ENCODE measurements around the gene USP44. TPM values are rescaled to one million over a fixed set of nuclear protein-coding genes. Genes with fewer than 3 reads are reported as not detected.

The USP44 gene
- total and polyA plus RNA-seq, 2 of the 4 experiments (the other 2 are of a cell fraction), result 13.0 to 33.5 TPM

- TF ChIP-seq MAZ (IDR thresholded peaks at IDR 0.05; ENCODE audit: borderline replicate concordance, low read depth, low read length) (peak; percentile 85; the same call in 1 of the 2 replicates), FOS (IDR thresholded peaks at IDR 0.05; ENCODE audit: low read depth, low read length) (0 out of 2 replicates have a peak, but pooled peaks have one; percentile 1)
Observed at GRCh38 chr12:95548539-95549391, 2.5 kb downstream of the USP44 start (continued).

GRCh38 chr12:95548056-95548538, 3.2 kb downstream of the USP44 start:
- peak; percentile 36 for ATAC-seq (ENCODE audit: low read depth)
- TF ChIP-seq NFE2L2 (IDR thresholded peaks at IDR 0.05; ENCODE audit: low read depth, low read length), result no peak
- TF ChIP-seq RAD21 (IDR thresholded peaks at IDR 0.05; ENCODE audit: low read length), result no peak
- TF ChIP-seq CTCF (conservative IDR thresholded peaks at IDR 0.05; ENCODE audit: low read depth, low read length), result no peak
- TF ChIP-seq MAZ (IDR thresholded peaks at IDR 0.05; ENCODE audit: borderline replicate concordance, low read depth, low read length), result no peak
- TF ChIP-seq RCOR1 (IDR thresholded peaks at IDR 0.05; ENCODE audit: insufficient replicate concordance, low read length), result peak; percentile 15
- TF ChIP-seq RFX5 (IDR thresholded peaks at IDR 0.05; ENCODE audit: low read depth, low read length), result no peak
- TF ChIP-seq CEBPB (IDR thresholded peaks at IDR 0.05; ENCODE audit: low read depth, low read length), result no peak
- POLR2A ChIA-PET (ENCODE audit: unreplicated experiment), result interaction anchor here (1.2 kb wide), 1 partner anchor 74 kb away, joined by 3 read pairs; no protein-coding TSS in a partner anchor
- H3K27ac ChIP-seq (ENCODE audit: insufficient read depth, low read length), result peak overlapping the region; percentile 97
- peaks cover 7% of the 10 kb centered on the region for H3K9me3 ChIP-seq (ENCODE audit: control insufficient read depth, insufficient read depth, low read length)
- H3K23ac ChIP-seq (ENCODE audit: low read depth, low read length), result peak overlapping the region; percentile 86
- CTCF ChIA-PET, result interaction anchor here (1.3 to 1.9 kb wide), 2 partner anchors 14 to 27 kb away, joined by 5 to 6 read pairs; no protein-coding TSS in a partner anchor
- no peaks in the 10 kb centered on the region for H3K27me3 ChIP-seq (ENCODE audit: control insufficient read depth, insufficient read depth, low read length)
- peak overlapping the region; percentile 86 for H3K4me2 ChIP-seq (ENCODE audit: low read depth, low read length)
- H3K18ac ChIP-seq (ENCODE audit: low read depth, low read length), result peak overlapping the region; percentile 94
- H2AFZ ChIP-seq (replicated peaks; ENCODE audit: low read length, poor library complexity), result peak overlapping the region; percentile 98
- peak overlapping the region; percentile 54 to 94 for H4K8ac ChIP-seq (ENCODE audit: low read depth in 2 of 2, low read length in 2 of 2)
- in situ Hi-C loops (cut with MboI; ENCODE audit: low sequenced_read_pairs) (no loop called here), intact Hi-C loops (cut with micrococcal nuclease) (no loop called here), dilution Hi-C loops (cut with HindIII; ENCODE audit: low sequenced_read_pairs, unreplicated experiment) (no loop called here)
- peak overlapping the region; percentile 68 for H2AK9ac ChIP-seq (replicated peaks; ENCODE audit: low read depth, low read length, poor library complexity)
- H3K4me3 ChIP-seq (ENCODE audit: insufficient read depth, low read depth, low read length), result peak overlapping the region; percentile 58
- H4K20me1 ChIP-seq (ENCODE audit: insufficient read depth, low read length), result no peaks in the 10 kb centered on the region
- WGBS, 2 experiments (ENCODE audit: extremely low coverage in 2 of 2, insufficient read length in 1 of 2), result 0% methylated on average over 18 of the region's 50 CpGs; no CpG with 5 or more reads in 1 of the 2 experiments
- H3K14ac ChIP-seq (replicated peaks; ENCODE audit: low read depth, low read length), result peak overlapping the region; percentile 78
- H3K4ac ChIP-seq (ENCODE audit: low read depth, low read length), result peak overlapping the region; percentile 80
- H3K9me1 ChIP-seq (ENCODE audit: insufficient read depth, low read length), result no peaks in the 10 kb centered on the region; the same call in 1 of the 2 replicates
- H2BK5ac ChIP-seq (ENCODE audit: low read depth, low read length, poor library complexity, severe bottlenecking), result peak overlapping the region; percentile 97
- H2AK5ac ChIP-seq (ENCODE audit: low read depth, low read length), result peak overlapping the region; percentile 46
- H2BK15ac ChIP-seq (ENCODE audit: low read depth, low read length), result 0 out of 3 replicates have a peak overlapping the region, but pooled peaks have one; percentile 38
- H2BK120ac ChIP-seq (ENCODE audit: low read depth, low read length), result peak overlapping the region; percentile 93
- BruUV-seq (replicated peaks), result TSS peak; percentile 94
- no peaks in the 10 kb centered on the region for H3K36me3 ChIP-seq (ENCODE audit: control insufficient read depth, insufficient read depth, low read length)
- peaks cover 10% of the 10 kb centered on the region; the same call in 1 of the 2 replicates for H3K4me1 ChIP-seq (ENCODE audit: control insufficient read depth, insufficient read depth, low read length)
- H3K79me1 ChIP-seq (ENCODE audit: low read depth in 1 of 2, low read length in 2 of 2), result peaks cover 15 to 30% of the 10 kb centered on the region in 2 experiments
- no peak for DNase-seq
- peak overlapping the region; percentile 90 for H4K91ac ChIP-seq (ENCODE audit: insufficient read depth, low read depth, low read length)
- H4K5ac ChIP-seq (ENCODE audit: low read depth, low read length), result peak overlapping the region; percentile 86
- H3K56ac ChIP-seq (ENCODE audit: extremely low read depth, insufficient read depth, low read length), result peak overlapping the region; percentile 92
- peak overlapping the region; percentile 67 for H2BK20ac ChIP-seq (ENCODE audit: low read depth, low read length)
- peak overlapping the region; percentile 87 for H3K9ac ChIP-seq (ENCODE audit: low read depth, low read length)

Measured in IMR-90 (cell line).